Activated CD8-positive, alpha-beta memory T cell treated with anti-CD3 and anti-CD28 coated beads, Interleukin-2, amount 50 U/mL, for 48 hours (primary cell): ENCODE data around the gene TRIM26.

ENCODE experiments used
- DNase-seq: peaks from one replicate; pipeline ENCODE4 v3.0.0-alpha.2; 2020

Gene TRIM26

GRCh38 chr6:30207619-30208295 lies 5.4 kb downstream of the TRIM26 start:
- DNase-seq = no peak

DNA sequence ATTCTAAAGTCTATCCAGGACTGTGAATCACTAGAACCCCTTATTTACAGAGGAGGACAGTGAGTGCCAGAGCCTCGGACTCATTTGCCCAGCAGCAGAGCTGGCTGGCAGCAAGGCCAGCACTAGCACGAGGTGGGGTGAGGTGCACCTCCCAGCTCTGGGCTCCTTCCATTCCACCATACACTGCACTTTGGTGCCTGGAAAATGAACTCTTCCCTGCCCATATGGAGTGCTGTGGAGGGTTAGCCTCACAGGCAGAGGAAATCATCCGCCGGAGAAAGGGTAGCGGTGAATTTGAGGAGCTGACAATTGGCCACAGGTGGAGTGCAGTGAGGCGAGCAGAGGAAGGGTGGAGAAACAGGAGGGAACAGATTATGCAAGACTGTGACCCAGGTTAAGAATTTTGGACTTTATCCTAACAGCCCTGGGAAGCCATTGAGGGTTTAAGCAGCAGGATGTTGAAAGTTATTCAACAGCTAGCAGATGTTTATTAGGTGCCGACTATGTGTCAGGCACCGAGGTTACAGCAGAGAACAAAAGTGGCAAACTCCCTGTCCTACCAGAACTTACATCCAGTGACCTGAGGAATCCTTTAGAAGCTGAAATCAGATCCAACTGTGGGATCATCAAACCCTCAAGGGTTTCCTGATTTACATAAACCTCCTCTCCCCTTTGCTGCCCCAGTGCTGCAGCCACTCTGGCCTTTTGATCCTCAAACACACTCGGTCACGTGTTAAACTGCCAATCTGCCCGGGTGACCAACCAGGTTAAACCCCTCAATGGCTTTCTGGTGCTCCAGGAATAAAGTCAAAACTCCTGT lies 6.2 kb downstream of the TRIM26 start:
- no peak for DNase-seq

DNA sequence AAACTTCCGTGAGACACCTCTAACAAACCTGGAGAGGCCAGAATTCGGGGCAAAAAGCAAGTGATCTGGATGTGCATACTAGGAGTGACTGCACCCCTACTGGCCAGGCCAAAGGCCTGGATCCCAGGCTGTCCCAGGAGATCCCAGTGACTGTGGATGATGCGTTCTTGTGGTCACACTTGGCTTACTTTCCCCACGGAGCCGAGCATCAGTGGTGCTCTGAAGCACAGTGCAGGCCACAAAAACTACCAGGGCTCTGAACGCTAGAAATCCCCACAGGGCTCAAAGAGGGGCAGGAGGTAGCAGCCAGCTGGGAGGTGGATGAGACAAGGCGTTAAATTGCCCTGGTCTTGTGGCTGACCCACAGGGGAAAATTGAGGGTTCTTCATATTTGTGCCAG lies 7.1 kb downstream of the TRIM26 start:
- DNase-seq = no peak

- DNase-seq = no peak
Measured at GRCh38 chr6:30204116-30204515, 9.1 kb downstream of the TRIM26 start.

- no peak for DNase-seq
Measured at GRCh38 chr6:30202366-30202765, 10.8 kb downstream of the TRIM26 start.

GRCh38 chr6:30200551-30201281 lies 12.5 kb downstream of the TRIM26 start:
- no peak for DNase-seq

DNA sequence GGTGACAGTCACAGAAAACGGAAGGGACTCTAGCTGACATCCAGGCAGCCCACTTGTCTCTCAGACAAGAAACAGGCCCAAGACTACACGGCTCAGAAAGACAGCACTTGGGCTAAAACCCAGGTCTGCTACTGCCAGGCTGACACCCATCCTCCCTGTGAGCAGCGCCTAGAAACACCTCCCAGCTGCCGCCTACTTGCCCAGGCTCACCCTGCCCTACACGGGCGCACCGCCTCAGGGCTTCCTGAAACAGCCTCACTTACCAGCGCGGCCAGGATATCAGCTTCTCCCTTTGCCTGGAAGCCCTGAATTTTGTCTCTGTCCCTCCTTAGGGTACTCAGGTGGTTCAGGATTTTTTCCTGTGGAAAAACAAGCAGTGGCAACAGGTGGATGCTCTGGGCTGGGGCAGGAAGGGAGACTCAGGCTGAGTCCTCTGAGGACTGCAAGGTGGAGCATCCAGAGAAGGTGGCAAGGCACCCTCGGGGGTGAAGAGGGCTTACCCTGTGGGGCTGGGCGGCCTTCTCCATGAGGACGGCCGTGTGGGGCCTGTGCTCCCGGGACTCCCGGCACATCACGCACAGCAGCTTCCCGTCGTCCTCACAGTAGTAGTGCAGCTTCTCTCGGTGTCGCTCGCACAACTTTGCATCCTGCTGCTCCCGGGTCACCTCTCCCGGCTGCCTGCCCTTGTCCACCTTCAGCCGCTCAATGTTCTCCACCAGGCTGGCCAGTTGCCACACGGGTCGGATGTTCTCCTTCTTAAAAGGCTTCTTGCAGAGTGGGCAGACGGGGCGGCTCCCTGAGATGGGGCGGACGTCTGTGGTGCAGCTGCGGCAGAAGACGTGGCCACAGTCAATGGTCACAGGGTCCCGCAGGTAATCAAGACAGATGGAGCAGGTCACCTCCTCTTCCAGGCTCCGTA lies 14.8 kb downstream of the TRIM26 start:
- no peak for DNase-seq

DNA sequence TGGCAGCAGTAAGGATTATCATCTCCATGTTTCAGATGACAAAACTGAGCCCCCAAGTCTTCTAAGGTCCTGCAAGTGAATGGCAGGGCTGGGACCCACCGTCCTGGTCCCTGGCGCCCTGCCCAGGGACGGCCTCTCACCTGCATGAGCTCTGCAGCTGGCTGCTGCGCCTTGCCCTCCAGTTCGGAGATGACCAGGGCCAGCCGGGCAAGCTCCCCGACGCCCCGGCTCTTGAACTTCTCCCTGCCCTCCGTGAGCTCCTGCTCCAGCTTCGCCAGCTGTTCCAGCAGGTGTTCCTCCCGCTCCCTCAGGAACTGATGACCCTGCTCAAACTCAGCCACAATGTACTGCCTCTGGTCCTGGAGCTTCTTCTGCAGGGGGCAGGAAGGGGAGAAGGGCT lies 16.8 kb downstream of the TRIM26 start:
- no peak for DNase-seq

DNA sequence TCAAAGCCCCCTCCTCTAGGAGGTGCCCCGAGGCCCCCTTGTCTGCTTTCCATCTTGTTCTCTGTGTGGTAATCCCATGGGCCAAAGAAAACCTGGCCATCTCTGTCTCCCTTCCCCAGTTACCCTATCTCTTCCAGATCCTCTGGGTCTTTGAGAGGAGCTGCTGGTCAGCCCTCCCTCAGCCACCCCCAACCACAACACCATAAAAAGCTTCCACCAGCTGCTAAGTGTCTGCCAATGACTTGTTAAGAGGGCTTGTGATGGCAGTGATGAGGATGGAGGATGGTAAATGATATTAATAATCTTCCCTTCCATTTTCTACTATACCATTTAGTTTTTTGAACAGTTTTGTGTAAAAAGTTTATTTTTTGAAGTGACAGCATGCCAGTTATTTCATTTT lies 17.3 kb downstream of the TRIM26 start:
- DNase-seq = no peak

DNA sequence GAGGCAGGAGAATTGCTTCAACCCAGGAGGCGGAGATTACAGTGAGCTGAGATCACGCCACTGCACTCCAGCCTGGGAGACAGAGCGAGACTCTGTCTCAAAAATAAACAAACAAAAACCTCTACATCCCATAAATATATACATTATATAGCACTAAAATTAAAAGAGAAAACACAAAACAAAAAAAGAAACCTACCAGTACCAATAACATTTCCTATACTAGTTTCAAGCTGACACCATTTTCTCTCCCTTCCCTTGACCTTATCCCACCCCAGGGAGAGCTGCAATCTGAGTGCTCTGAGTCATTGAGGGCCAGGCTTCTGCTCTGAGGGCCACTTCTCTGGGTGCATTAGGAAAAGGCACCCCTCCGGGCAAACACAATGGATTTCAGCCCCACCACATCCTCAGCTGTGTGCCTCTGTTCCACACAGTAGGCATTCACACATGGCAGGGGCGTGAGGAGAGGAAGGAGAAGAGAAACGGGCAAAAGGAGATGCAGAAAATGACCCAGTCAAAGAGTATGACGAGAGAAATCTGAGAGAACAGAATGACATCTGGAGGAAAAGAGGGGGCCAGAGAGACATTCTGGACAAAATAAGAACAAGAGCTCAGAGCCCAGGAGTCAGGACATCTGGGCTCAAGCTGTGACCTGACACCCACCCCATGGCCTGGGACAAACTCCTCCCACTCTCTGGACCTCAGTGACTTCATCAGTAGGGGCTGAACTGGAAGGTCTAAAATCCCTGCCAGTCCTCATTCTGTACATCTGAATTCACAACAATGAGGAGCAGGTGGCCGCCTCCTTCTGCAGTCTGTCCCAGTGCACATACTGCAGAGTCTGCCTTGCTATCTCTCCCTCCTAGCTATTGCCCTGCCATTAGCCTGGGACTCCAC lies 18.2 kb downstream of the TRIM26 start:
- no peak for DNase-seq

- DNase-seq = no peak
Measured at GRCh38 chr6:30192076-30192475, 21.1 kb downstream of the TRIM26 start.

- DNase-seq = no peak
Measured at GRCh38 chr6:30188541-30188940, 24.7 kb downstream of the TRIM26 start.

DNA sequence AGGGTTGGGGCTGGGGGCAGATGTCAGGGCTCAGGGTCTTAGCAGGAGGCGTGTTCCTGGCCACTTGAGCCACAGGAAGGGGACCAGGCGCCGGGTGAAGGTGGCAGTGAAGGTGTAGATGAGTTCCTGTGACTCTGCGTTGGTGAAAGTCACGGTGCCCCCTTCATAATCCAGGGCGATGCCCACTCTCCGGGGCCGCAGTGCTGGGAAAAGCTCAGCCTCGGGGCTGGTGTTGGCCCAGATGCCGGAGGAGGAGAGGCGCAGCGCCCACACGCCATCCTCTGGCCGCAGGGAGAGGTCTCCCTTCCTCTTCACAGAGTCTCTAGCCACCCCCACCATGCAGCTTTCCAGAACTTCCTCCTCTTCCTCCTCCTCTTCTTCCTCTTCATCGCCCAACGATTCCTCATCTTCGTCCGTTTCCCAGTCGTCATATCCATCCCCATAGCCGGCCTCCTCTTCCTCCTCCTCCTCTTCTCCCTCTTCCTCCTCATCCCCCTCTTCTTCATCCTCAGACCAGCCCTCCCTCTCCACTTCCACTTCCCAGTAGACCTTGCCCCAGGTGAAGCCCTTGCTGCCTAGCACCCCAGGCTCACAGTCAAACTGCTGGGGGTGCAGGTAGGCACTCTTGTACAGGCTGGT lies 27.2 kb downstream of the TRIM26 start:
- DNase-seq = no peak

DNA sequence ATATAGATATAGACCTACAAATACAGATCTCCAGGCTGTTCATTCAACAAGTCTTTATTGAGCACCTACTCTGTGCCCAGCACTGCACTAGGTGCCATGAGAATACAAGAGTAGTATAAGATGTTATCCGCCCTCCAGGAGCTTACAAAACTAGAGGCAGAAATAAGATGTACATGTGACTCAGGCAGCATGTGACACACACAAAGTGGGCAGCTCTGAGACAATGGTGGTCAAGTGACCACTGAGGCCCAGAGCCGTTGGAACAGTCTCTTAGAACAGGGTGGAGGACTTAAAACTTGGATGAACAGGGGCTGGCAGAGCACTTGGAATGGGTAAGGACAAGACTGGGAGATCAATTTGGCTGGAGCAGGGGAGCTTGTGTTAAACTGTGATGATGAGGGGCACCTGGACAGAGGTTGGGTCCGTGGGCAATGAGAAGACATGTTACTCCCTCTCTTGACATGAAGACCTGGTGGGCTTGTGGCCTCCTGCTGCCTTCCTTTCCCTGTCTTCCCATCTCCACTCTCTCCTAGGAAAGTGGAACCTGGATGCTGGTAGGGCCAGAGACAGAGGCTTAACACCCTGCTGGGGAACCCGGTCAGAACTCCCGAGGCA lies 28.7 kb downstream of the TRIM26 start:
- no peak for DNase-seq

DNA sequence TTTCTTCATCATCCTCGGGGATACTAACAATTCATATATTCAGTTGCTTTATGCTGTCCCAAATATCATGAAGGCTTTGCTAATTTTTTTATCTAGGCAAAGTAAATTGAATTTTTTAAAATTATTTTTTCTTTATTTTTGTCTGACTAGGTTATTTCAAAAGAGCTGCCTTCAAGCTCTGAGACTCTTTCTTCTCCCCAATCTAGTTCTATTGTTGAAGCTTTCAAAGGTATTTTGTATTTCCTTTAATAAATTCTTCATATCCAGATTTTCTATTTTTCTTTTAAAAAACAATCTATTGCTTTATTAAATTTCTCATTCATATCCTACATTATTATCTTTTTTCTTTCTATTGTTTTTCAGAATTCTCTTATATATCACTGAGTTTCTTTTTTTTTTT lies 33.1 kb downstream of the TRIM26 start:
- no peak for DNase-seq

- DNase-seq = no peak
Measured at GRCh38 chr6:30178837-30179236, 34.4 kb downstream of the TRIM26 start.

- no peak for DNase-seq
Measured at GRCh38 chr6:30175765-30176164, 37.4 kb downstream of the TRIM26 start.

DNA sequence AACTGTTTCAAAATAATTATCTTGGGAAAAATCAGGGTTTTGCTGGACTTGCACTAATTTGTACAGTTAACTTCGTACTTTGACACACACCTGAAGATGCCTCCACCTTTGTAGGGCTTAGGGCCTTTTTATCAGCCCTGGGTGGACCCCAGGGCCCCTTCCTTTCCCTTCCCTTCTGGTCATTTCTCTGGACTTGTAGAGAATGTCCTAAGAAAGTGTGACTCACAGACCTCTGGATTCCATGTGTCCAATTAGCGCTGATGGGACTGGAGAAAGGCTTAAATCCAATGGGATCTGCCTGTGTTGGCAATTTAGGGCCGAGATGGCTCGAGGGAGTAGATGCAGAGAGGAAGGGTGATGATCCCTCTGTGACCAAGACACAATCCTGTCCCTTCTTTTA lies 40.5 kb downstream of the TRIM26 start:
- no peak for DNase-seq

DNA sequence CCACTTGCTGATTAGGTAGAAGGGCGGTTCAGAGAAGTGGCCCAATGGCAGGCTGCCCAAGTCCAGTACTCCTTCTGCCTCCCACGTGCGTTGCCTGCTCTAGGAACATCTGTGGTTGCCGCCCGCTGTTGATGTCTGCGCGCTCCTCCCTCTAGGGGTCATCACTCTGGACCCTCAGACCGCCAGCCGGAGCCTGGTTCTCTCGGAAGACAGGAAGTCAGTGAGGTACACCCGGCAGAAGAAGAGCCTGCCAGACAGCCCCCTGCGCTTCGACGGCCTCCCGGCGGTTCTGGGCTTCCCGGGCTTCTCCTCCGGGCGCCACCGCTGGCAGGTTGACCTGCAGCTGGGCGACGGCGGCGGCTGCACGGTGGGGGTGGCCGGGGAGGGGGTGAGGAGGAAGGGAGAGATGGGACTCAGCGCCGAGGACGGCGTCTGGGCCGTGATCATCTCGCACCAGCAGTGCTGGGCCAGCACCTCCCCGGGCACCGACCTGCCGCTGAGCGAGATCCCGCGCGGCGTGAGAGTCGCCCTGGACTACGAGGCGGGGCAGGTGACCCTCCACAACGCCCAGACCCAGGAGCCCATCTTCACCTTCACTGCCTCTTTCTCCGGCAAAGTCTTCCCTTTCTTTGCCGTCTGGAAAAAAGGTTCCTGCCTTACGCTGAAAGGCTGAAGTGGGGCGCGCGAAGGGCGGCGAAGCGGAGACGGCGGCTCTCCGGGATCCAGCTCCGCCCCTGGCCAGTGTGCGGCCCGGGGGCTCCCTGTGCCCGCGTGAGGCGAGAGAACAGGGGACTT lies 41.3 kb downstream of the TRIM26 start:
- DNase-seq = no peak
